WTC11 (cell line): ENCODE measurements around the gene HOXB1. TPM values are rescaled to one million over a fixed set of nuclear protein-coding genes. Genes with fewer than 3 reads are reported as not detected.

ENCODE experiments used
- ATAC-seq: fragments of 200-7000 bp; cut with Tn5 transposase; 2 replicates; pipeline ENCODE4 v1.10.0; 2021; ENCODE audit warnings: mild to moderate bottlenecking, moderate library complexity
- CTCF ChIA-PET: fragments of 300-600 bp; sonication (Branson Sonifier 250); formaldehyde crosslinking; loops from one replicate; lab custom pipeline; 2021; ENCODE audit warnings: antibody characterized with exemption; lab: Charles Lee
- POLR2A ChIA-PET: fragments of 350-600 bp; sonication (Branson Sonifier 250); formaldehyde crosslinking; loops from one replicate; lab custom pipeline; 2021; ENCODE audit warnings: antibody characterized with exemption; lab: Charles Lee
- DNase-seq: peaks from one replicate; pipeline ENCODE4 v3.0.0; 2021; ENCODE audit warnings: low spot score
- H3K27ac Mint-ChIP-seq: 2 replicates; pipeline ENCODE4 v1.8.0; 2021; ENCODE audit warnings: mixed read lengths
- H3K27me3 Mint-ChIP-seq: 2 replicates; pipeline ENCODE4 v1.8.0; 2021; ENCODE audit warnings: low read depth, mild to moderate bottlenecking, moderate library complexity, mixed read lengths
- H3K36me3 Mint-ChIP-seq: 2 replicates; pipeline ENCODE4 v1.8.0; 2021; ENCODE audit warnings: mixed read lengths
- H3K4me1 Mint-ChIP-seq: 2 replicates; pipeline ENCODE4 v1.8.0; 2022; ENCODE audit warnings: mixed read lengths
- H3K4me3 Mint-ChIP-seq: 2 replicates; pipeline ENCODE4 v1.8.0; 2021; ENCODE audit warnings: mild to moderate bottlenecking, moderate library complexity, mixed read lengths
- H3K9me3 Mint-ChIP-seq: 2 replicates; pipeline ENCODE4 v1.8.0; 2021; ENCODE audit warnings: mixed read lengths
- ATF1 ChIP-seq: sonication (generic); formaldehyde crosslinking; IDR thresholded peaks from 2 replicates; pipeline ENCODE4 v1.8.1; 2023; ENCODE audit warnings: mild to moderate bottlenecking, moderate library complexity, missing genetic modification reagents
- FOXJ3 ChIP-seq: sonication (generic); formaldehyde crosslinking; IDR thresholded peaks from 2 replicates; pipeline ENCODE4 v1.9.0; 2021; ENCODE audit warnings: missing genetic modification reagents, mild to moderate bottlenecking, borderline replicate concordance
- GABPB1 ChIP-seq: sonication (generic); formaldehyde crosslinking; IDR thresholded peaks from 2 replicates; pipeline ENCODE4 v1.8.1; 2023; ENCODE audit warnings: mild to moderate bottlenecking, missing genetic modification reagents
- IRF2 ChIP-seq: sonication (generic); formaldehyde crosslinking; IDR thresholded peaks from 2 replicates; pipeline ENCODE4 v1.8.0; 2022; ENCODE audit warnings: low read depth, missing genetic modification reagents, borderline replicate concordance
- MYBL2 ChIP-seq: sonication (generic); formaldehyde crosslinking; IDR thresholded peaks from 2 replicates; pipeline ENCODE4 v1.8.1; 2023; ENCODE audit warnings: mild to moderate bottlenecking, moderate library complexity, missing genetic modification reagents
- NFE2L1 ChIP-seq: sonication (generic); formaldehyde crosslinking; IDR thresholded peaks from 2 replicates; pipeline ENCODE4 v1.8.1; 2023; ENCODE audit warnings: missing genetic modification reagents
- PREB ChIP-seq: sonication (generic); formaldehyde crosslinking; IDR thresholded peaks from 2 replicates; pipeline ENCODE4 v1.8.1; 2022; ENCODE audit warnings: mild to moderate bottlenecking, missing genetic modification reagents, moderate library complexity, borderline replicate concordance
- RELA ChIP-seq: sonication (generic); formaldehyde crosslinking; IDR thresholded peaks from 2 replicates; pipeline ENCODE4 v1.8.1; 2022; ENCODE audit warnings: missing genetic modification reagents, mild to moderate bottlenecking, borderline replicate concordance
- RORB ChIP-seq: fragments of 250-450 bp; sonication (Bioruptor Pico); IDR thresholded peaks from 2 replicates; pipeline ENCODE4 v1.9.0; 2021; ENCODE audit warnings: mild to moderate bottlenecking
- SMAD3 ChIP-seq: sonication (generic); formaldehyde crosslinking; IDR thresholded peaks from 2 replicates; pipeline ENCODE4 v1.8.0; 2022; ENCODE audit warnings: missing genetic modification reagents, mild to moderate bottlenecking, borderline replicate concordance
- TEAD4 ChIP-seq: sonication (generic); formaldehyde crosslinking; IDR thresholded peaks from 2 replicates; pipeline ENCODE4 v1.8.0; 2022; ENCODE audit warnings: mild to moderate bottlenecking, missing genetic modification reagents
- ZNF423 ChIP-seq: fragments of 250-450 bp; sonication (Bioruptor Pico); IDR thresholded peaks from 2 replicates; pipeline ENCODE4 v2.1.2; 2022; ENCODE audit warnings: mild to moderate bottlenecking, moderate library complexity
- ZNF671 ChIP-seq: fragments of 250-450 bp; sonication (Bioruptor Pico); IDR thresholded peaks from 2 replicates; pipeline ENCODE4 v1.8.0; 2021; ENCODE audit warnings: mild to moderate bottlenecking
- total RNA-seq: library from RNA; stranded (reverse); gene quantifications from 3 replicates; pipeline ENCODE4 v1.2.3, GENCODE V29; 2021
- TF ChIP-seq, protein P1 (sequence below): sonication (generic); formaldehyde crosslinking; IDR thresholded peaks from 2 replicates; pipeline ENCODE4 v1.8.1; 2023; ENCODE audit warnings: mild to moderate bottlenecking, missing genetic modification reagents
- TF ChIP-seq, protein P2 (sequence below): sonication (generic); formaldehyde crosslinking; IDR thresholded peaks from 2 replicates; pipeline ENCODE4 v1.8.0; 2022; ENCODE audit warnings: mild to moderate bottlenecking, missing genetic modification reagents

The HOXB1 gene
- total RNA-seq, 1 experiment from 2014 or later = 0.63 TPM

- TF ChIP-seq IRF2 (no peak), RORB (CRISPR knock-in tag) (no peak), FOXJ3 (CRISPR knock-in tag) (no peak), PREB (CRISPR knock-in tag) (no peak)
- TF ChIP-seq, all 79 proteins: peak for 0
Observed at GRCh38 chr17:48528936-48529682, 1.7 kb downstream of the HOXB1 start (continued).

DNA sequence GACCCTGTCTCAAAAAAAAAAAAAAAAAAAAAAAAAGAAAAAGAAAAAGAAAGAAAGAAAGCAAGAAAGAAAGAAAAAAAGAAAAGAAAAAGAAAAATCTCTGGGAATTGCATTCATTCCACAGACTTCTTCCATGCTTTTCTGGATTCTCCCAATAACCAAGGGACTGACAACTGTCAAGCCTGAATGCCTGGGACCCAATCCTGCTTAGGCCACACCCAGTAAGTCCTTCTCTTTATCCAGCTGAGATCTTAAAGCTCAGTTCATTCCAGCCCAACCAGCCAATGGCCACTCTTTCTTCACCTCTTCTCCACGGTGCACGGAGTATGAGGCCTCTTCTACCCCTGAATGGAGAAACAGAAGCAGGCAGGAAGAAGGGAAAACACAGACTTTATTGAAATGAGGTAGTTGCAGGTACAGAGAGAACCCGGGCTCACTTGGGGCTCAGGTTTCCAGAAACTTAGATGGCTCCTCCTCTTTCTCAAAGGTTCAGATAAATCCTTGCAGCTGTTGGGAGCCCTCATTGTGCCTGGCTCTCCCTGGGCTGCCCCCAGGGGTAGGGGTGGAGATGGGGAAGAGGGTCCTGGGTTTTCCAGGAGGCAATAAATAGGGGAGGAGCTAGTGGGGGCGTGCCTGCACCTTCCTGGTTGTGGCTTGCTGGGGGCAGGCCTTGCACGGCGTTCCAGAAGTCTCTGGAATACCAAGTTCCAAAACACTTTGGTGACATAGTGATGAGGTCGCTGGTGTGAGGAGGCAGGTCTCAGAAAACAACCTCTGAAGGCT, 2.5 kb downstream of the HOXB1 start:
- peaks cover 100% of the 10 kb centered on the region for H3K27me3 Mint-ChIP-seq
- H3K4me3 Mint-ChIP-seq = peak overlapping the region; percentile 14; the same call in 1 of the 2 replicates
- CTCF ChIA-PET = interaction anchor here (1.7 kb wide), 2 partner anchors 13 to 27 kb away, joined by 5 read pairs; no protein-coding TSS in a partner anchor
- no peak overlapping the region; the same call in 1 of the 2 replicates for H3K27ac Mint-ChIP-seq
- peaks cover 63% of the 10 kb centered on the region for H3K4me1 Mint-ChIP-seq
- H3K9me3 Mint-ChIP-seq = no peaks in the 10 kb centered on the region
- H3K36me3 Mint-ChIP-seq = no peaks in the 10 kb centered on the region
- DNase-seq = peak; percentile 41
- TF ChIP-seq, protein P1, sequence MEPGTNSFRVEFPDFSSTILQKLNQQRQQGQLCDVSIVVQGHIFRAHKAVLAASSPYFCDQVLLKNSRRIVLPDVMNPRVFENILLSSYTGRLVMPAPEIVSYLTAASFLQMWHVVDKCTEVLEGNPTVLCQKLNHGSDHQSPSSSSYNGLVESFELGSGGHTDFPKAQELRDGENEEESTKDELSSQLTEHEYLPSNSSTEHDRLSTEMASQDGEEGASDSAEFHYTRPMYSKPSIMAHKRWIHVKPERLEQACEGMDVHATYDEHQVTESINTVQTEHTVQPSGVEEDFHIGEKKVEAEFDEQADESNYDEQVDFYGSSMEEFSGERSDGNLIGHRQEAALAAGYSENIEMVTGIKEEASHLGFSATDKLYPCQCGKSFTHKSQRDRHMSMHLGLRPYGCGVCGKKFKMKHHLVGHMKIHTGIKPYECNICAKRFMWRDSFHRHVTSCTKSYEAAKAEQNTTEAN (CRISPR knock-in tag) = no peak
- TF ChIP-seq GABPB1 = no peak
- TF ChIP-seq, all 79 proteins: peak for 0
- POLR2A ChIA-PET = no interaction called here
- peak; percentile 12 for ATAC-seq

DNA sequence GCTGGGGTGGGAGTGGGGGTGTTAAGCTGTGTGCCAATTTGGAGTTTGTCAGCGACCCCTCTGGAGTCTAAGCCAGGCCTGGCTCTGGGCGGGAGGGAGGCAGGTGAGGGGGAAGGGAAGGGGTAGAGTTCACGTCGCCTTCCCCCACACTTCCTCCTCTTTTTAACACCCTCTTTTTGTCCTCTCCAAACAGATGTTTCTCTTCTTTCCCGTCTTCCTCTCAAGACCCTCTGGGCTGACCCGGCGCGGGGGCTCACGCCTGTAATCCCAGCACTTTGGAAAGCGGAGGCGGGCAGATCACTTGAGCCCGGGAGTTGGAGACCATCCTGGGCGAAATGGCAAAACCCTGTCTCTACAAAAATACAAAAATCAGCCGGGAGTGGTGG, 3.3 kb downstream of the HOXB1 start:
- ATAC-seq = peak; percentile 30
- Mint-ChIP-seq H3K27ac (no peak overlapping the region), H3K4me3 (peak overlapping the region; percentile 70), H3K4me1 (peaks cover 59% of the 10 kb centered on the region), H3K36me3 (no peaks in the 10 kb centered on the region), H3K27me3 (peaks cover 100% of the 10 kb centered on the region), H3K9me3 (no peaks in the 10 kb centered on the region)
- TF ChIP-seq TEAD4 = no peak
- TF ChIP-seq ATF1 (CRISPR knock-in tag) = no peak
- no peak for TF ChIP-seq ZNF671 (CRISPR knock-in tag)
- TF ChIP-seq, protein P2, sequence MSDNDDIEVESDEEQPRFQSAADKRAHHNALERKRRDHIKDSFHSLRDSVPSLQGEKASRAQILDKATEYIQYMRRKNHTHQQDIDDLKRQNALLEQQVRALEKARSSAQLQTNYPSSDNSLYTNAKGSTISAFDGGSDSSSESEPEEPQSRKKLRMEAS (CRISPR knock-in tag) = no peak
- no peak for TF ChIP-seq RELA (CRISPR knock-in tag)
- no peak for TF ChIP-seq SMAD3 (CRISPR knock-in tag)
- TF ChIP-seq MYBL2 = no peak
- no peak for TF ChIP-seq NFE2L1 (CRISPR knock-in tag)
- CTCF ChIA-PET = interaction anchor here (1.0 to 1.4 kb wide), 5 partner anchors 15 to 357 kb away, joined by 3 to 5 read pairs (median 3); no protein-coding TSS in a partner anchor
- POLR2A ChIA-PET = interaction anchor here (0.6 to 0.7 kb wide), 2 partner anchors 369 to 491 kb away, joined by 3 to 5 read pairs; no protein-coding TSS in a partner anchor
- DNase-seq = no peak

DNA sequence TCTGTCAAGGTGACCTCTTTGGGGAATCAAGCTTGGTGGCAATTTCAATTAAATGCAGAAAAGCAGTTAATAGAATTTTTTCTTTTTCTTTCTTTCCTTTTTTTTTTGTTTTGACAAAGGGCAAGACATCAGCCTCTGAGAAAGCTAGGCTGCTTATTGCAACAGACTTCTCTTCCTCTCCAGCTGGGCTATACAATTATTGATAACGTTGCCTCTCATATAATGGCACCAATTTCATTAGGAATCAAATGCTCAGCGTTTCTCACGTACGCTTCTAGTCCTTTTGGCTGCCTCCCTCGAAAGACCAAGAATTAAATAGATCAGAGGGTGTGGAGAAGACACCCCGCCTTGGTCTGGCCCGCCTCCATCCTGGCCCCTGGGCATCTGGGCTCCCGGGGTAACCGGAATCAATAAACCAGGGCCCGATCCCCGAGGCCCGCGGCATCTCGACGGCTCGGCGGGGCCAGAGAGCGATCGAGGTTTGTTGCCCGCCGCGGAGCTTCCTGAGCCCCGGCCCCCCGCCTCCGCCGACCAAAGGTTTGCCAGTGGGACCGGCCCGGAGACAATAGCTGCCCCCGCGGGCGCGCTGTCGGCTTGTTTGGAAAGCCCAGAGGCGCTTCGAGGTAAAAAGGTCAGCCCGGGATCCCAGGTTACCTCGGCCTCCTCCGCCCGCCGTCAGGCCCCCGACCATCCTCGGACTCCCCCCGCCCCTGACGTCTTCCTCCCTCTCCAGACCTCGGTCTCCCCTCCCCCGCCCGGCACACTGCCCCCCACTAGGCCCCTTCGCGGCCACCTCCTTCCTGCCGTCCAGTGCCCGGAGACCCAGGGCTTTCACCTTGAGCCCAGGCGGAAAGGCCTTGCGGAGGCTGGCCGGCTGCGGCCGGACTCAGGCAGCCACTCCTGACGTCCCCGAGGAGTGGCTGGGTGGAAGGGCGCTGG, 3.9 kb downstream of the HOXB1 start:
- Mint-ChIP-seq H3K27me3 (peaks cover 100% of the 10 kb centered on the region), H3K27ac (no peak overlapping the region), H3K36me3 (no peaks in the 10 kb centered on the region), H3K4me1 (peaks cover 59% of the 10 kb centered on the region), H3K4me3 (peak overlapping the region; percentile 70), H3K9me3 (no peaks in the 10 kb centered on the region)
- POLR2A ChIA-PET = interaction anchor here (0.5 to 0.7 kb wide), 3 partner anchors 25 to 492 kb away, joined by 3 to 5 read pairs (median 3); no protein-coding TSS in a partner anchor
- DNase-seq (peak; percentile 75), ATAC-seq (peak; percentile 37)
- CTCF ChIA-PET = interaction anchor here (1.0 to 1.4 kb wide), 5 partner anchors 14 to 358 kb away, joined by 3 to 5 read pairs (median 3); no protein-coding TSS in a partner anchor
- TF ChIP-seq FOXJ3 (CRISPR knock-in tag) (no peak), ZNF423 (peak; percentile 79)
